NCI-H446 treated with DMSO at 0.1 percent for 48 hours (cell line): ENCODE data around the gene ELMO2.

ENCODE experiments used
- DNase-seq: peaks from one replicate; lab custom pipeline; 2025; lab: John Stamatoyannopoulos, UW

ELMO2 gene

GRCh38 chr20:46332373-46333160 is 73.8 kb downstream of the ELMO2 start:
- DNase-seq, result peak; percentile 35

GRCh38 chr20:46331611-46332361 is 74.6 kb downstream of the ELMO2 start:
- no peak for DNase-seq

GRCh38 chr20:46330831-46331371 is 75.5 kb downstream of the ELMO2 start:
- DNase-seq, result no peak

- no peak for DNase-seq
These were observed 76.2 kb downstream of the ELMO2 start for GRCh38 chr20:46330072-46330763.

- DNase-seq, result no peak
These were observed 78.1 kb downstream of the ELMO2 start for GRCh38 chr20:46328200-46328882.

- no peak for DNase-seq
These were observed 78.9 kb downstream of the ELMO2 start for GRCh38 chr20:46327557-46327956.

GRCh38 chr20:46325789-46326188 is 80.6 kb downstream of the ELMO2 start:
- DNase-seq, result no peak

GRCh38 chr20:46324960-46325703 is 81.3 kb downstream of the ELMO2 start:
- DNase-seq, result no peak

- DNase-seq, result no peak
These were observed 82.0 kb downstream of the ELMO2 start for GRCh38 chr20:46324379-46324778.

- DNase-seq, result no peak
These were observed 82.9 kb downstream of the ELMO2 start for GRCh38 chr20:46323557-46323956.

GRCh38 chr20:46322641-46323040 is 83.8 kb downstream of the ELMO2 start:
- DNase-seq, result no peak

GRCh38 chr20:46317685-46318177 is 88.7 kb downstream of the ELMO2 start:
- DNase-seq, result no peak

GRCh38 chr20:46316984-46317684 is 89.3 kb downstream of the ELMO2 start:
- DNase-seq, result no peak
